ENCODE results near the gene ST6GALNAC2. TPM values are rescaled to one million over a fixed set of nuclear protein-coding genes. Genes with fewer than 3 reads are reported as not detected.

The ST6GALNAC2 gene
- total and polyA plus RNA-seq, 10 of the 15 experiments (the other 5 are each of a cell fraction or from before 2014, with no cell fraction given) = 0.08 to 0.41 (median 0.23) TPM; not detected in 6

DNA sequence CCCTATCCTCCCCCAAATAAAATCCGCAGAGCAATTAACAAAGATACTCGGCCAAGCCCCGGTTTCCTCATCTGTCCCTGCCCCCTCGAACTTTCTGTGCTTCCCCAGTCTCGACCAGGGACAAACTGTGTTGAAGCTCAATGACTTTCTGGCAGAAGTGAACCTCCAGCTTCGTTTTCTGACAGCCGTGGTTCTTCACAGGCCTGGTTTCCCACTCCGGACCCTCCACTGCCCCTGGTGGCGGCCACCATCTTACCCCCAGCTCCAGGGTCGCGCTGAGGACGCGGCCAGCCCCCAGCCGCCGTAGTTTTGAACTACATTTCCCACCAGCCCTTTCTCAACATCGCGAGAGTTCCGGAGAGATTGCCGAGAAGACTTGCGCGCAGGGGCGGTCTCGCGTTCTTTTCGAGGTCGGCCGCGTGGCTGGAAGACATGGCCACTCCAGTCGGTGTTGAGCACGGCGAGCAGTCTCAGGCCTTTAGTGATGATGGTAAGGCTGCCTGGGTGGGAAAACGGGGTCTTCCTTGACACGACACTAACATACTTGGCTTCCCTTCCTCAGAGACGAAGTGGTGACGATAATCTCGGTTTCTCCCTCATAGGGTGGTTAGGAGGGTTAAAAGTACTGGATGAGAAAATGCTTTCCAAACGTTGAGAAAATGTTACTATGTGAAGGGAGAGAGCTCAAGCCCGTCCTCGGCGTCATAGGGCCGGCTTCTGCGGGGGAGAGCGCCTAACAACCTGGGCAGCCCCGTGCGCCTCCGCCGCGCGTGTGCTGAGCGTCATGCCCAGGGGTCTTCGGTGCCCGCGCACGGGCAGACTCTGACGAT, 28.1 kb downstream of the ST6GALNAC2 start (continued):
- TF ChIP-seq ESRRA (IDR thresholded peaks at IDR 0.05; ENCODE audit: low read length) (peak; percentile 84; the same call in 1 of the 2 replicates), MEF2B (IDR thresholded peaks at IDR 0.05; ENCODE audit: partially characterized antibody, poor library complexity, severe bottlenecking) (no peak), RCOR1 (conservative IDR thresholded peaks at IDR 0.05; ENCODE audit: low read depth, low read length) (peak; percentile 99), CHD4 (IDR thresholded peaks at IDR 0.05) (no peak), CBX5 (IDR thresholded peaks at IDR 0.05; ENCODE audit: low read depth) (0 out of 2 replicates have a peak, but pooled peaks have one; percentile 28), SIN3A (IDR thresholded peaks at IDR 0.05; ENCODE audit: low read depth, low read length) (peak; percentile 86), IRF4 (IDR thresholded peaks at IDR 0.05; ENCODE audit: low read depth, low read length) (0 out of 2 replicates have a peak, but pooled peaks have one; percentile 5), TAF1 (IDR thresholded peaks at IDR 0.05; ENCODE audit: borderline replicate concordance, low read depth, low read length) (peak; percentile 97), CHD2 (IDR thresholded peaks at IDR 0.05; ENCODE audit: borderline replicate concordance, low read depth, low read length) (peak; percentile 100), SREBF2 (IDR thresholded peaks at IDR 0.05; ENCODE audit: low read length) (no peak), CBFB (IDR thresholded peaks at IDR 0.05; ENCODE audit: low read depth) (peak; percentile 99), MYC (IDR thresholded peaks at IDR 0.05; ENCODE audit: insufficient read depth, insufficient read length, insufficient replicate concordance, low read length, severe bottlenecking) (peak; percentile 97), NBN (IDR thresholded peaks at IDR 0.05) (peak; percentile 41; the same call in 1 of the 2 replicates), SP1 (IDR thresholded peaks at IDR 0.05; ENCODE audit: low read depth, low read length) (peak; percentile 31), HCFC1 (IDR thresholded peaks at IDR 0.05; ENCODE audit: low read length) (peak; percentile 98), TCF3 (IDR thresholded peaks at IDR 0.05; ENCODE audit: borderline replicate concordance, insufficient read depth, low read depth, low read length) (0 out of 2 replicates have a peak, but pooled peaks have one; percentile 34), YBX1 (IDR thresholded peaks at IDR 0.05) (no peak), CHD1 (IDR thresholded peaks at IDR 0.05; ENCODE audit: low read depth, low read length) (0 out of 2 replicates have a peak, but pooled peaks have one; percentile 67)
- TF ChIP-seq, protein P1, sequence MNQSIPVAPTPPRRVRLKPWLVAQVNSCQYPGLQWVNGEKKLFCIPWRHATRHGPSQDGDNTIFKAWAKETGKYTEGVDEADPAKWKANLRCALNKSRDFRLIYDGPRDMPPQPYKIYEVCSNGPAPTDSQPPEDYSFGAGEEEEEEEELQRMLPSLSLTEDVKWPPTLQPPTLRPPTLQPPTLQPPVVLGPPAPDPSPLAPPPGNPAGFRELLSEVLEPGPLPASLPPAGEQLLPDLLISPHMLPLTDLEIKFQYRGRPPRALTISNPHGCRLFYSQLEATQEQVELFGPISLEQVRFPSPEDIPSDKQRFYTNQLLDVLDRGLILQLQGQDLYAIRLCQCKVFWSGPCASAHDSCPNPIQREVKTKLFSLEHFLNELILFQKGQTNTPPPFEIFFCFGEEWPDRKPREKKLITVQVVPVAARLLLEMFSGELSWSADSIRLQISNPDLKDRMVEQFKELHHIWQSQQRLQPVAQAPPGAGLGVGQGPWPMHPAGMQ (IDR thresholded peaks at IDR 0.05; ENCODE audit: borderline replicate concordance) = peak; percentile 92
- TF ChIP-seq, protein P2, sequence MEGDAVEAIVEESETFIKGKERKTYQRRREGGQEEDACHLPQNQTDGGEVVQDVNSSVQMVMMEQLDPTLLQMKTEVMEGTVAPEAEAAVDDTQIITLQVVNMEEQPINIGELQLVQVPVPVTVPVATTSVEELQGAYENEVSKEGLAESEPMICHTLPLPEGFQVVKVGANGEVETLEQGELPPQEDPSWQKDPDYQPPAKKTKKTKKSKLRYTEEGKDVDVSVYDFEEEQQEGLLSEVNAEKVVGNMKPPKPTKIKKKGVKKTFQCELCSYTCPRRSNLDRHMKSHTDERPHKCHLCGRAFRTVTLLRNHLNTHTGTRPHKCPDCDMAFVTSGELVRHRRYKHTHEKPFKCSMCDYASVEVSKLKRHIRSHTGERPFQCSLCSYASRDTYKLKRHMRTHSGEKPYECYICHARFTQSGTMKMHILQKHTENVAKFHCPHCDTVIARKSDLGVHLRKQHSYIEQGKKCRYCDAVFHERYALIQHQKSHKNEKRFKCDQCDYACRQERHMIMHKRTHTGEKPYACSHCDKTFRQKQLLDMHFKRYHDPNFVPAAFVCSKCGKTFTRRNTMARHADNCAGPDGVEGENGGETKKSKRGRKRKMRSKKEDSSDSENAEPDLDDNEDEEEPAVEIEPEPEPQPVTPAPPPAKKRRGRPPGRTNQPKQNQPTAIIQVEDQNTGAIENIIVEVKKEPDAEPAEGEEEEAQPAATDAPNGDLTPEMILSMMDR (IDR thresholded peaks at IDR 0.05 in 2 of 3, conservative IDR thresholded peaks at IDR 0.05 in 1 of 3; ENCODE audit: control insufficient read depth in 2 of 3, extremely low read depth in 1 of 3, insufficient read depth in 1 of 3, low read depth in 3 of 3, low read length in 3 of 3) = peak; percentile 24 to 65 (median 64); a peak in 5 of 6 replicates

All from GM12878 (cell line).